HG03196 (cell line): ENCODE results near the gene CD58.
"Not testable (repeated sequence)": the region's sequence is repeated elsewhere in the genome, so short reads cannot be mapped to it uniquely, and the experiment has no call there.

Experiments used
- ATAC-seq: cut with Tn5 transposase; IDR thresholded peaks from one replicate; pipeline ENCODE4 v1.9.1; 2021; ENCODE audit not compliant: unreplicated experiment

The CD58 gene

GRCh38 chr1:116593401-116593800 lies 22.6 kb upstream of the CD58 start:
- ATAC-seq = not testable (repeated sequence)

GRCh38 chr1:116591951-116592605 lies 21.3 kb upstream of the CD58 start:
- ATAC-seq = not testable (repeated sequence)

GRCh38 chr1:116591006-116591950 lies 20.5 kb upstream of the CD58 start:
- not testable (repeated sequence) for ATAC-seq

- ATAC-seq = not testable (repeated sequence)
Observed at GRCh38 chr1:116590359-116591005, 19.7 kb upstream of the CD58 start.

GRCh38 chr1:116589101-116589735 lies 18.4 kb upstream of the CD58 start:
- not testable (repeated sequence) for ATAC-seq

GRCh38 chr1:116587501-116588227 lies 16.8 kb upstream of the CD58 start:
- ATAC-seq = no peak

- no peak for ATAC-seq
Observed at GRCh38 chr1:116586741-116587143, 15.9 kb upstream of the CD58 start.

- ATAC-seq = no peak
Observed at GRCh38 chr1:116585886-116586285, 15.1 kb upstream of the CD58 start.

GRCh38 chr1:116581323-116581885 lies 10.6 kb upstream of the CD58 start:
- no peak for ATAC-seq

GRCh38 chr1:116580446-116581322 lies 9.9 kb upstream of the CD58 start:
- ATAC-seq = no peak

GRCh38 chr1:116579259-116579875 lies 8.5 kb upstream of the CD58 start:
- ATAC-seq = no peak

- no peak for ATAC-seq
Observed at GRCh38 chr1:116578581-116578980, 7.8 kb upstream of the CD58 start.

GRCh38 chr1:116577759-116578314 lies 7.0 kb upstream of the CD58 start:
- ATAC-seq = no peak

- ATAC-seq = no peak
Observed at GRCh38 chr1:116574581-116575291, 3.9 kb upstream of the CD58 start.

- ATAC-seq = no peak
Observed at GRCh38 chr1:116573431-116574095, 2.7 kb upstream of the CD58 start.

- no peak for ATAC-seq
Observed at GRCh38 chr1:116572771-116573430, 2.1 kb upstream of the CD58 start.

GRCh38 chr1:116572099-116572498 lies 1.3 kb upstream of the CD58 start:
- ATAC-seq = no peak
